Thyroid gland (tissue), 4 donors: Measurements from ENCODE around the gene MYCT1. TPM values are rescaled to one million over a fixed set of nuclear protein-coding genes. Genes with fewer than 3 reads are reported as not detected.

Experiments used
- DNase-seq, 2 donors: peaks; one replicate each; pipeline ENCODE4 v3.0.0-alpha.2; 2019
- H3K27ac ChIP-seq, 3 donors: fragments of 200-600 bp; sonication (generic); 1 replicate in 2 of 3; 2 replicates in 1 of 3; pipeline ENCODE4 v1.5.1; 2016 to 2019; ENCODE audit warnings: mild to moderate bottlenecking in 1 of 3, moderate library complexity in 1 of 3
- H3K27me3 ChIP-seq: fragments of 200-600 bp; sonication (generic); one replicate; pipeline ENCODE4 v1.5.1; 2019
- H3K36me3 ChIP-seq, 2 donors: fragments of 200-600 bp; sonication (generic); one replicate each; pipeline ENCODE4 v1.5.1; 2016 to 2019
- H3K4me1 ChIP-seq, 2 donors: fragments of 200-600 bp; sonication (generic); one replicate each; pipeline ENCODE4 v1.5.1; 2017 to 2019
- H3K4me3 ChIP-seq, 3 donors: fragments of 200-600 bp; sonication (generic); replicated peaks in 1 of 3; 1 replicate in 2 of 3; 2 replicates in 1 of 3; pipeline ENCODE4 v1.5.1; 2016; ENCODE audit warnings: mild to moderate bottlenecking in 1 of 3
- H3K9me3 ChIP-seq: fragments of 200-600 bp; sonication (generic); one replicate; pipeline ENCODE4 v1.5.1; 2017
- CTCF ChIP-seq, 6 experiments: fragments of 200-600 bp in 3 of 6; fragments of 450-650 bp in 3 of 6; sonication (generic) in 3 of 6; IDR thresholded peaks; one replicate each; pipeline ENCODE4 v1.5.1; 2016 to 2019; ENCODE audit warnings: antibody characterized with exemption in 6 of 6, mild to moderate bottlenecking in 2 of 6, inconsistent platforms in 1 of 6, moderate library complexity in 1 of 6
- POLR2A ChIP-seq, 2 donors: fragments of 450-650 bp; IDR thresholded peaks; one replicate each; pipeline ENCODE4 v1.6.1; 2017; ENCODE audit warnings: antibody characterized with exemption in 2 of 2, mild to moderate bottlenecking in 2 of 2, moderate library complexity in 1 of 2
- WGBS, 2 donors: methylation state at CpG; one replicate each; pipeline ENCODE4 v1.1.5; 2017; 5-methylcytosine and 5-hydroxymethylcytosine counted together
- intact Hi-C: fragments of 100-400 bp; cut with DNase I; formaldehyde crosslinking; loops from one replicate; pipeline ENCODE4 v1.15.1; 2023
- total RNA-seq, 4 donors: library from RNA; depleted of rRNA; stranded (reverse); fragments of >200 nt; gene quantifications; one replicate each; pipeline ENCODE4 v1.2.3, GENCODE V29; 2016

The MYCT1 gene
- total RNA-seq, 4 donors from 2014 or later = 12.0 to 26.2 (median 17.5) TPM

- Histone ChIP-seq H3K27ac (no peak overlapping the region), H3K27me3 (no peaks in the 10 kb centered on the region), H3K4me1 (no peaks in the 10 kb centered on the region), H3K36me3 (no peaks in the 10 kb centered on the region), H3K4me3 (no peak overlapping the region), H3K9me3 (no peaks in the 10 kb centered on the region)
- TF ChIP-seq CTCF (IDR thresholded peaks at IDR 0.05) = no peak
- no peak for TF ChIP-seq POLR2A (IDR thresholded peaks at IDR 0.05)
- 65 to 78% methylated on average over 5 of the region's 5 CpGs for WGBS, 2 donors
- intact Hi-C loops = no loop called here
- DNase-seq = no peak
These were observed 73.5 kb downstream of the MYCT1 start for GRCh38 chr6:152771061-152771687.

Other genes with a start within 250 kb of the MYCT1 start
- 100 to 1,000 TPM; 411 to 622 (median 490) TPM for gene SYNE1, start 60.5 kb upstream of the MYCT1 start, total RNA-seq
- gene VIP, start 52.9 kb downstream of the MYCT1 start, total RNA-seq = 1 to 10 TPM in 3 of 4 donors, not detected in 1; 1.6 to 4.0 (median 2.2) TPM